D721Med (cell line): Measurements from ENCODE around the gene HSP90AB1.

Source experiments
- DNase-seq: peaks from one replicate; pipeline ENCODE4 v3.0.0; 2011; ENCODE audit warnings: low spot score; ENCODE audit not compliant: insufficient read length
- FAIRE-seq: peaks from 2 replicates; lab custom pipeline; 2011; peaks lifted over from hg19 to GRCh38; lab: Jason Lieb, UNC
- CTCF ChIP-seq: IDR thresholded peaks from 2 replicates; pipeline ENCODE4 v1.5.1; 2012; ENCODE audit warnings: mild to moderate bottlenecking, control low read depth; ENCODE audit not compliant: insufficient read depth; ENCODE audit errors: missing control alignments

Gene HSP90AB1

GRCh38 chr6:44217332-44218143, 29.4 kb upstream of the HSP90AB1 start:
- TF ChIP-seq CTCF = no peak
- DNase-seq (no peak), FAIRE-seq (no peak)

GRCh38 chr6:44219053-44219814, 27.7 kb upstream of the HSP90AB1 start:
- TF ChIP-seq CTCF = no peak
- no peak for FAIRE-seq
- DNase-seq = peak; percentile 66

- DNase-seq (no peak), FAIRE-seq (no peak)
- TF ChIP-seq CTCF = no peak
These were observed 26.8 kb upstream of the HSP90AB1 start for GRCh38 chr6:44219815-44220784.

- no peak for TF ChIP-seq CTCF
- DNase-seq (no peak), FAIRE-seq (no peak)
These were observed 26.0 kb upstream of the HSP90AB1 start for GRCh38 chr6:44220913-44221290.

- DNase-seq = no peak
- no peak for FAIRE-seq
- TF ChIP-seq CTCF = peak; percentile 58
These were observed 25.5 kb upstream of the HSP90AB1 start for GRCh38 chr6:44221291-44221960.

- TF ChIP-seq CTCF = no peak
- DNase-seq = no peak
- no peak for FAIRE-seq
These were observed 25.0 kb upstream of the HSP90AB1 start for GRCh38 chr6:44221961-44222335.
